Activated CD4-positive, CD25-positive, alpha-beta regulatory T cell treated with anti-CD3 and anti-CD28 coated beads, Interleukin-2, amount 50 U/mL, for 16 hours (primary cell): ENCODE data around the gene NR6A1.

Experiments used
- DNase-seq: peaks from one replicate; pipeline ENCODE4 v3.0.0-alpha.2; 2020; ENCODE audit warnings: low read depth, low spot score

The NR6A1 gene

GRCh38 chr9:124527781-124528180, 243.3 kb downstream of the NR6A1 start:
- DNase-seq: no peak

GRCh38 chr9:124526174-124526573, 244.9 kb downstream of the NR6A1 start:
- DNase-seq: no peak

DNA sequence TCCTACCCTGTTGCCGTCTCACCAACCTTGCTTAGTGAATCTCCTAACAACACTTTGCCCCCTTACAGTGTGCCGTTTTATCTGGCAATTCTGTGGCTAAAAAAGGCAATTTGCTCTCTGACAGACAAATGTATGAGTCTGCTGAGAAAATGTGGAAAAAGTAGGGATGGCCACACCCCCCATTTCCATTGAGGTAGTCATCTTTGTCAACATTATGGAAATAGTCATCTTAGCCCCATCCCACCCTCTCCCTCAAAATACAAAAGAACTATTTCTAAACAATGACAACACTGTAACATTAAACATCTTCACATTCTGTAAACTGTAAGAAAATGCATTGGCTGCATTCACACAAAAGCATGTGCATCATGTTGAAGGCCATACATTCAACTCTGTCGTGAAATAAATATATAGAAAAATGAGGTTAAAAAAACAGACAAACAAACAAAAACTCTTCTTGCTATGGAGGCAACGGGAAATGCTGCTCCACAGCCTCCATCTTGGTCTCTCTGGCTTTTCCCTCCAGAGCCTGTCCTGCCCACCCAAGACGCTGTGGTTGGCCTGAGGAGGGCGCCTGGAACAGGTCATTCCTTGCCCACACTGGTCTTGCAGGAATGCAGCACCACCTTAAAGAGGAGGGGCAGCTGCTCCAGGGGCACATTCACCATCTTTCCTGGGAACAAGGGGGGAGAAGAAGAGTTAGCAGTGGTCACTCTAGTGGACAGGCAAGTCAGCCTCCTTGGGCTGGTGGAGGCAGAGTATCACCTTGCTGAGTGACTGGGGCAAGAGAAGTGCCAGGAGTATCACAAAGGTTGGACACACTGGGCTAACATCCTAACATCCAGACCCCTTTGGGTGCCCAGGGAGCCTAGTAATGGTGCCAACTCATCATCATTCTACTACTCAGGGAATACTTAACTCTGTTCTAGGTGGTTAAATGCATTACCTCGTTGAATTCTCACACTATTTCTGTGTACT, 248.7 kb downstream of the NR6A1 start:
- no peak for DNase-seq

DNA sequence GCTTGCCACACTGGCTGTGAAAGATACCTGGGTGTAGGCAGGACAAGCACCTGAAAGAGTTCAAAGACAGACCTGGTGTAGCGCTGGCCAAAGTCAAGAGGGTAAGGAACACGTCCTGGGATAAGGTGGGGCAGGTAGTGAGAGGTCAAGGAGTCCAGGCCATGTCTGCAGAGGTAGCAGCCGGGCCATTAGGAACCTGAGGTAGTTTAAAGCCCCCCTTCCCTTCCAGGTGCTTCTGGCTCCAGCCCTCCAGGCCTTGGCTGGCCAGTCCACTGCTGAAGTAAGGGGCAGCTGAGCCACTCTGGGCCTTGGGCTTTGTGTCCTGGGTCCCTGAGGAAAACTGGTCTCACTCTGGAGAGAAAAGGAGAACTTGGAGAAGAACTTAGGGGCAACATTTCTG, 250.0 kb downstream of the NR6A1 start:
- no peak for DNase-seq

DNA sequence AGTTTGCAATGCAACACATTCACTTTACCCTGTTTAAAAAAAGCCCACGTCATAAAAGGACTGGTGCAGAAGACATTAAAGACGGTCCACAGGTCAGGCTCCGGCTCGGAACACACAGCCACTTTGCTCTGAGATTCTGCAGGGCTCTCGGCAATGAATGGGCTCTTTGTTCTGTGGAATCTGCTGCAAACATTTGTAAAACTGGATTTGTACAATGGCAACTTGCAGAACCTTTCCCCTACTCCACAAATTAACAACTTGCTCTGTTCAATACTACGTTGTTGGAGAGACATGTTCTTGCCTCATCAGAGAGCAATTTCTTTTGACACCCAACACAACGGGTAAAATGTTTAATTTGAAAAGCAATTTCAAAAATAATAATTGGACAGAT, 250.9 kb downstream of the NR6A1 start:
- DNase-seq: no peak

- DNase-seq: no peak
Observed at GRCh38 chr9:124518116-124518515, 253.0 kb downstream of the NR6A1 start.

DNA sequence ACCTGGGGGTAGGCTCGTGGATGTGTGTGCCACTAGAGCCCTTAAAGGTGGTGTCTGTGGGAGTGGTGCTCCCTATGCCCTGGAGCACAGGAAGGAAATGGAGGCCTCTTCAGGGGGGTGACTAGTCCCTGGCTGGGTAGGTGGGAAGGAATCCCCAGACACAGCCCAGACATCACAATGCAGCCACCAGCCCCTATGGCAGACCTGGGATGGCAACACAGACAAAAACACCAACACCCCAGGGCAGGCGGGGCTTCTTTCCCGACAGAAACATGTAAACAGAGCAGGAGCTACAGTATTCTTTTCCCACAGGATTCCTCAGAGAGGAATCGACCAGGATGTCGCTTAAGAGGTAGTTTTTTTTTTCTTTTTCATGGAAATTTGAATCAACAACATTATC, 253.5 kb downstream of the NR6A1 start:
- DNase-seq: no peak

GRCh38 chr9:124514874-124515273, 256.2 kb downstream of the NR6A1 start:
- no peak for DNase-seq

GRCh38 chr9:124514125-124514524, 257.0 kb downstream of the NR6A1 start:
- no peak for DNase-seq

- DNase-seq: no peak
Observed at GRCh38 chr9:124513376-124513994, 257.6 kb downstream of the NR6A1 start.

GRCh38 chr9:124512806-124513204, 258.3 kb downstream of the NR6A1 start:
- no peak for DNase-seq

- no peak for DNase-seq
Observed at GRCh38 chr9:124511891-124512805, 259.0 kb downstream of the NR6A1 start.

DNA sequence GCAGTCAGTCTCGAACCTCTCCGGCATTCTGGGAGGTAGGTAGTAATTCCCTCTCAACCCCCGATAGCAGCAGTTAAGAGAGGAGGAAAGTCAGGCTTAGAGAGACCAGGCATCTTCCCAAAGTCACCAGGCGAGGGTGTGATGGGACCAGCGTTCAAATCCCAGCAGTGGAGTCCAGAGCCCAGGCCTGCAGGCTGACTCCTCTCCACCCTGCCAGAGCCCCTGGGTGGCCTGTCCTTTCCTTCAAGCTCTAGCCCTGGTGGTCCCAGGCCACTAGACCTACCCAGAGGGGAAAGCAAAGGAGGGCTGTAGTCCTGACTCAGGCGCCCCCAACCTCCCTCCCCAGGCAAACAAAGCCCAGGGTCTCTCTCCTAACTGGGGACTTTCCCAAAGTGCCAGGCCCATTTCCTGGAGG, 259.7 kb downstream of the NR6A1 start:
- DNase-seq: no peak

DNA sequence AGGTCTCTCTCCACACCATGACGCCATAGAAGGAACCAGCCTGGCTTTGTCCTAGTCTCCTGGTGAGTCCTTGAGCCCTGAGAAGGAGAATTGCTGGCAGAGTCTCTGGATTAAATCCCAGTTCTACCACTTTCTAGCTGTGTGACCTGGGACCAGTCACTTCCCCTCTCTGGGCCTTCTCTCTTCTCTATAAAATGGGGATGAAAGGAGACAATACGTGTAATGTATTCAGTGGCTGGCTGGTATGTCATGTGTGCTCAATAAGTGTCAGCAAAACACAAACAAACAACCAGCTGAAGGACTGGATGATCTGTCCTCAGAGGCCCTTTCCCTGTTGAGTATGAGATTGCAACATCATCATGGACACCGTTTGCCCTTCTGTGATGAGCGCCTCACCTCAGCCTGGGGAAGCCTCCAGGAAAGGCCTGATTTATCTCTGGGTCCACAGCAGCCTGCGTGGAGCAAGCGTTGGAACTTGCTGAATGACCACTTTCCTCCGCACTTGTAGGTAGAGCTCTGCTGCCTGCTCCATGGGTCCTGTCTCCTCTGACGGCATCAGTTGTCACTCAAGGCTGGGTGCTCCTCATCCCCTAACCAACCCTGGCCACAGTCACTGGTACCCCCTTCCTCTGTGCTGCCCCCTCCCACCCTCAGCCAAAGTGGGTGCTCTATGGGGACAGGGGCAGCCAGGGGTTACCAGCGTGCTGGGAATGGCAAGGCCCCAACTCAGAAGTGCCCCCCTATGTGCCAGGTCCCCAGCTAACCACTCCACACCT, 260.3 kb downstream of the NR6A1 start:
- DNase-seq: no peak

- no peak for DNase-seq
Observed at GRCh38 chr9:124507880-124508423, 263.2 kb downstream of the NR6A1 start.

DNA sequence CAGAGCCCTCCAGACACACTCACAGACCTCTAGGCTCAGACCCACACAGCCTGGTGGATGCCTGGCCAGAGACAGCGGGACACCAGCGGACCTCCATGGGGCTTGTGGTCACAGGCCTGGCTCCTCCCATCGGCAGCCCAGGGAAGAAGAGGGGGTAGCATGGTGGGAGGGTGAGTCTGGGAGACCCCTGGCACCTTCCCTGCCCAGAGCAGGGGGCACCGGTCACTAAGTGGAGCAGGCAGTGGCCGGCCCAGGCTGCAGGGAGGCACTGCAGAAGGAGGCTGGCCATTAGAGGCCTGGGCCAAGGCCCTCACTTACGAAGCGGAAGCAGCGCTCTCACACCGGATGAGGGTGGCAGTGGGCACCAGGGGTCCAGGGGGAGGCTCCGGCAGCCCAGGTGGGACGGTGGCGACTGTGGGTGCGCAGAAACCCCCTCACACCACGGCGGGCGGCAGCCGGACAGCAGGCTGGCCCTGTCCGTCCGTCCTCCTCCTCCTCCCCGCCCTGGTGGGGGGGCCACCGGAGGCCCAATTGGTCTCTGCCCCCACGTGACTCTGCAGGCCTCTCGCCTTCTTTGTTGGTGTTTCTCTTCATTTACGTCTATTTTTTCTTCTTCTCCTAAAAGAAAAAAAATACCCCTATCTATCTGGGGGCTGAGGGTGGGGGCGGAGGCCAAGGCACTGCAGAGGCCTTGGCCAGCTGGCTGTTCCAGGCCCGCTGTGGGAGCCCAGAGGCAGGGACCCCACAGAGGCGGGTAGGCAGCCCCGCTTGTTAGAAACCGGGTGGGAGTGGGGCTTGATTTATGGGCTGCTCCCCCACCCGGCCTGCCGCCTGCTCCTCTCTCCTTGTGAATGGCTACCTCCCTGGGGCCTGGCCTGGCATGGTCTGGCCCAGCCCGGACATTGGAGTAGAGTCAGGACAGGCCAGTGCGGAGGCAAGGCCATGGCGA, 263.9 kb downstream of the NR6A1 start, which contains the start of gene NR5A1:
NR5A1 (minus strand) TSS at position 469 of the 949 bp plus-strand sequence. CDS start 4,004 bp downstream, outside the sequence.
- no peak for DNase-seq

DNA sequence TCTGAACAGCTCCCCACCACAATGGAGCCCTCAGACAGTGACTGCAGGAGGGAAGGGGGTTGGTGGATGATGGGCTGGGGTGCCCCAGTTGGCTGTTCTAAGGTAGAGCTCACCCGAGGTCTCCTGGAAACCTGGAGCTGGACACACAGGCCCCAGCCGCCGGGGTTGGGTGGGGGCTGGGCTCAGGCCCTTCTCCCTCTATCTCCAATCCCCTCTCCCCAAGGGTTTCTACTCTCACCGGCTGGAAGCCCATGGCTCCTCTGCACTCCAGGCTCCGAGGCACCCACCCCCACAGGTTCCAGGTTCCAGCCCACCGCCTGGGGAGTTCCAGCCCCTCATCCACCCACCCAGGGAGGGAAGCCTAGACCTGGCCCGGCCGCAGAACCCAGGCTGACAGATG, 264.7 kb downstream of the NR6A1 start:
- DNase-seq: no peak

GRCh38 chr9:124505901-124506346, 265.2 kb downstream of the NR6A1 start:
- no peak for DNase-seq
